Right forelimb (tissue), 1 donor: ENCODE measurements around the gene APMAP.

Source experiments
- DNase-seq: peaks from one replicate; pipeline ENCODE4 v3.0.0-alpha.2; 2018

APMAP gene

GRCh38 chr20:24964506-24964840 lies 28.1 kb downstream of the APMAP start:
- DNase-seq = no peak

- DNase-seq = no peak
Observed at GRCh38 chr20:24963672-24964505, 28.7 kb downstream of the APMAP start.

GRCh38 chr20:24962510-24962909 lies 30.0 kb downstream of the APMAP start:
- no peak for DNase-seq

- no peak for DNase-seq
Observed at GRCh38 chr20:24962182-24962492, 30.4 kb downstream of the APMAP start.

GRCh38 chr20:24961384-24962181 lies 31.0 kb downstream of the APMAP start:
- no peak for DNase-seq

GRCh38 chr20:24960861-24961260 lies 31.7 kb downstream of the APMAP start:
- no peak for DNase-seq

GRCh38 chr20:24960302-24960801 lies 32.2 kb downstream of the APMAP start:
- DNase-seq = peak; percentile 20

GRCh38 chr20:24959591-24960301 lies 32.8 kb downstream of the APMAP start:
- DNase-seq = peak; percentile 24

GRCh38 chr20:24958506-24959385 lies 33.8 kb downstream of the APMAP start:
- DNase-seq = peak; percentile 22

GRCh38 chr20:24957326-24958016 lies 35.1 kb downstream of the APMAP start:
- peak; percentile 34 for DNase-seq

- DNase-seq = no peak
Observed at GRCh38 chr20:24956001-24956841, 36.3 kb downstream of the APMAP start.

GRCh38 chr20:24955045-24955444 lies 37.5 kb downstream of the APMAP start:
- DNase-seq = no peak

GRCh38 chr20:24954566-24954965 lies 38.0 kb downstream of the APMAP start:
- DNase-seq = no peak

GRCh38 chr20:24954151-24954550 lies 38.4 kb downstream of the APMAP start:
- DNase-seq = no peak

- DNase-seq = no peak
Observed at GRCh38 chr20:24953621-24954133, 38.9 kb downstream of the APMAP start.

- DNase-seq = no peak
Observed at GRCh38 chr20:24953209-24953575, 39.4 kb downstream of the APMAP start.

- DNase-seq = no peak
Observed at GRCh38 chr20:24952376-24953208, 40.0 kb downstream of the APMAP start.

- no peak for DNase-seq
Observed at GRCh38 chr20:24951536-24952083, 40.9 kb downstream of the APMAP start.

GRCh38 chr20:24950836-24951525 lies 41.6 kb downstream of the APMAP start:
- DNase-seq = no peak
